Measurements from ENCODE around the gene SH2D3A. TPM values are rescaled to one million over a fixed set of nuclear protein-coding genes. Genes with fewer than 3 reads are reported as not detected.
"Not testable (repeated sequence)": the region's sequence is repeated elsewhere in the genome, so short reads cannot be mapped to it uniquely, and the experiment has no call there.

The SH2D3A gene
- total and polyA plus RNA-seq, 12 donors: 0.11 to 1.7 (median 0.41) TPM; not detected in 2

DNA sequence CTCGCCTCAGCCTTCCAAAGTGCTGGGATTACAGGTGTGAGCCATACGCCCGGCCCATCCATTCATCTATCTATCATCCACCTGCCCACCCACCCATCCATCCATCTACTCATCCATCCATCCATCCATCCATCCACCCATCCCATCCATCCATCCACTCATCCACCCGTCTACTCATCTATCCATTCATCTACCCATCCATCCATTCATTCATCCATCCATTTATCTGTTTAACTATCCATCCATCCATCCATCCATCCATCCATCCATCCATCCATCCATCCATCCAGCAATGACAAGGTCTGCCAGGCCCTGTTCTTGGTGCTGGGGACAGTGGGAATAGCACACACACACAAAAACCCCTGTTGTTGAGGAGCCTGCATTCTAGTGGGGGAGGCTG lies 9.8 kb upstream of the SH2D3A start:
- H3K36me3 ChIP-seq (replicated peaks in 1 of 2): no peaks in the 10 kb centered on the region
- no peaks in the 10 kb centered on the region for H3K27me3 ChIP-seq
- TF ChIP-seq POLR2A (IDR thresholded peaks at IDR 0.05): no peak
- TF ChIP-seq, protein P1, sequence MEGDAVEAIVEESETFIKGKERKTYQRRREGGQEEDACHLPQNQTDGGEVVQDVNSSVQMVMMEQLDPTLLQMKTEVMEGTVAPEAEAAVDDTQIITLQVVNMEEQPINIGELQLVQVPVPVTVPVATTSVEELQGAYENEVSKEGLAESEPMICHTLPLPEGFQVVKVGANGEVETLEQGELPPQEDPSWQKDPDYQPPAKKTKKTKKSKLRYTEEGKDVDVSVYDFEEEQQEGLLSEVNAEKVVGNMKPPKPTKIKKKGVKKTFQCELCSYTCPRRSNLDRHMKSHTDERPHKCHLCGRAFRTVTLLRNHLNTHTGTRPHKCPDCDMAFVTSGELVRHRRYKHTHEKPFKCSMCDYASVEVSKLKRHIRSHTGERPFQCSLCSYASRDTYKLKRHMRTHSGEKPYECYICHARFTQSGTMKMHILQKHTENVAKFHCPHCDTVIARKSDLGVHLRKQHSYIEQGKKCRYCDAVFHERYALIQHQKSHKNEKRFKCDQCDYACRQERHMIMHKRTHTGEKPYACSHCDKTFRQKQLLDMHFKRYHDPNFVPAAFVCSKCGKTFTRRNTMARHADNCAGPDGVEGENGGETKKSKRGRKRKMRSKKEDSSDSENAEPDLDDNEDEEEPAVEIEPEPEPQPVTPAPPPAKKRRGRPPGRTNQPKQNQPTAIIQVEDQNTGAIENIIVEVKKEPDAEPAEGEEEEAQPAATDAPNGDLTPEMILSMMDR (IDR thresholded peaks at IDR 0.05): no peak
- H3K9me3 ChIP-seq (replicated peaks in 1 of 3): no peaks in the 10 kb centered on the region
- no peak for DNase-seq
- no peak overlapping the region for H3K4me3 ChIP-seq
- H3K4me1 ChIP-seq (replicated peaks in 1 of 2): no peaks in the 10 kb centered on the region
- no peak overlapping the region for H3K27ac ChIP-seq
- intact Hi-C loops (cut with DNase I): no loop called here
- WGBS, 4 donors: 77 to 83% (median 80%) methylated on average over 4 of the region's 4 CpGs

DNA sequence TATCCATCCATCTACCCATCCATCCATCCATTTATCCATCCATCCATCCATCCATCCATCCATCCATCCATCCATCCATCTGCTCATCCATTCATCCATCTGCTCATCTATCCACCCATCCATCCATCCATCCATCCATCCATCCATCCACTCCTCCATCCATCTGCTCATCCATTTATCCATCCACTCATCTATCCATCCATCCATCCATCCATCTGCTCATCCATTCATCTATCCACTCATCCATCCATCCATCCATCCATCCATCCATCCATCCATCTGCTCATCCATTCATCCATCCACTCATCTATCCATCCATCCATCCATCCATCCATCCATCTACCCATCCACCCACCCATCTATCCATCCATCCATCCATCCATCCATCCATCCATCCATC lies 8.8 kb upstream of the SH2D3A start:
- H3K4me1 ChIP-seq (replicated peaks in 1 of 2); intact Hi-C loops (cut with DNase I); H3K9me3 ChIP-seq (replicated peaks in 1 of 3); H3K36me3 ChIP-seq (replicated peaks in 1 of 2); H3K4me3 ChIP-seq; H3K27ac ChIP-seq; H3K27me3 ChIP-seq; DNase-seq: not testable (repeated sequence)

DNA sequence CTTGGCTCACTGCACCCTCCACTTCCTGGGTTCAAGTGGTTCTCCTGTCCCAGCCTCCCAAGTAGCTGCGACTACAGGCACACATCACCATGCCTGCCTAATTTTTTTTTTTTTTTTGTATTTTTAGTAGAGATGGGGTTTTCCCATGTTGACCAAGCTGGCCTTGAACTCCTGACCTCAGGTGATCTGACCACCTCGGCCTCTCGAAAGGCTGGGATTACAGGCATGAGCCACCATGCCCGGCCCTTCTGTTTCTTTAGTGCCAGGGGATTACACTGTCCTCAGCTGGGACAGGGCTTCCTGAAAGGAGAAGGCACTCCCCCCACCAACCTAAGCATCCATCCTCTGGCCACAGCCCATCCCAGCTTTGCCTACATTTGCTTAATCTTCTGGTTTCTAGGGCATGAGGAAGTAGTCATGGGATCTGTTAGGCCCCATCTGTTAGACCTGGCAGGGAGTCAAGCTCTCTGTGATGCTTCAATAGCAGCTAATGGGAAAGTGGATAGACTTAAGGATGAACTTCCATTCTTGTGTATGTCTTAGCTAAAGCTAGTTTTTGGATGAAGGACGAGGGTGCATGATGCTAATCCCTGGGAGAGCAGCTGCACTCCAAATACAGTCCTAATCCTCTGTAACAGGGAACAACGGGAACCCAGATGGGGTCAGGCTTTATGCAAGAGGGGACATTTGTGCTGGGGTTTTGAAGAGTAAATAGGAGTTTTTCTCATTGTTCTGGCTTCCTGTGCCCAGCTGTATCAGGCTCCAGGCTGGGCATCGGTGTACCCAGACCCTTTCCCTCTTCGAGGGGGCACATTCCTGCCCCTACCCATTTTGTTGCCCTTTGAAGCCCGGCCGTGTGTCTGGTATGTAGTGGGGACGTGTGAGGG lies 7.8 kb upstream of the SH2D3A start:
- H3K27ac ChIP-seq: no peak overlapping the region
- 65 to 81% (median 75%) methylated on average over 11 of the region's 11 CpGs for WGBS, 4 donors
- H3K4me3 ChIP-seq: no peak overlapping the region
- no peak for TF ChIP-seq POLR2A (IDR thresholded peaks at IDR 0.05)
- TF ChIP-seq, protein P1 (IDR thresholded peaks at IDR 0.05): no peak
- intact Hi-C loops (cut with DNase I): no loop called here
- H3K27me3 ChIP-seq: no peaks in the 10 kb centered on the region
- peak in 2 of 7 donors; percentile 47 for DNase-seq
- H3K36me3 ChIP-seq (replicated peaks in 1 of 2): no peaks in the 10 kb centered on the region
- no peaks in the 10 kb centered on the region for H3K9me3 ChIP-seq (replicated peaks in 1 of 3)
- no peaks in the 10 kb centered on the region for H3K4me1 ChIP-seq (replicated peaks in 1 of 2)

DNA sequence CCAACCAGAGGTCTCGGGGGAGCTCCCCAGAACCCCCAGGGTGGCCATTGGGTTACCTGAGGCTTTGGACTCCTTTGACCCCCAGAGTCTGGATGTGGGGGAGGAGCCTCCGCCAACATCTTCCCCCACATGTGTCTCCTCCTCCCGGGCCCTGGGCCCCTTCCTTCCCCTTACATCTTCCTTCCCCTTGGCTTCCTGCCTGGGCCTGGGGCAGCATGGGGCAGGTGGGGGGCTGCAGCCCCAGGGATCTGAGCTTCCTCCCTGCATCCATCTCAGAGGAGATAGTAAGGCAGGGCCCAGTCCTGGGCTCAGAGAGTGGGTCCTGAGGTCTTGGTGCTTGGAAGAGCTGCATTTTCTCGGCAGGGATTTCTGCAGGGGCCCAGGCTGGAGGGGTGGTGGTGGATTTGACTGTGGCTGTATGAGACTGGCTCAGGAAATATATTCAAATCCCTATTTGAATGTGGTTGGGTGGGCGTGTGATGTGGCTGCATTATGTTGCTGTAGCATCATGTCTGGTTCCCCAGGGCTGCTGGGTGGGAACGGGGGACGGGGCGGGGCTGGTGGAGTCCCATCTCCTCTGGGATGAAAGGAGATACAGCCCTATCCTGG lies 6.2 kb upstream of the SH2D3A start:
- Histone ChIP-seq H3K4me3 (peak overlapping the region in 1 of 4 donors; percentile 47), H3K4me1 (replicated peaks in 1 of 2) (no peaks in the 10 kb centered on the region), H3K27me3 (no peaks in the 10 kb centered on the region), H3K27ac (peak overlapping the region in 1 of 5 donors; percentile 64), H3K36me3 (replicated peaks in 1 of 2) (no peaks in the 10 kb centered on the region), H3K9me3 (replicated peaks in 1 of 3) (no peaks in the 10 kb centered on the region)
- peak in 3 of 7 donors; percentile 25 to 32 (median 32) for DNase-seq
- WGBS, 4 donors: 16 to 59% (median 42%) methylated on average over 3 to 8 of the region's 8 CpGs
- no peak for TF ChIP-seq POLR2A (IDR thresholded peaks at IDR 0.05)
- TF ChIP-seq, protein P1 (IDR thresholded peaks at IDR 0.05): no peak
- intact Hi-C loops (cut with DNase I): no loop called here

Measured in adrenal gland (tissue), 12 donors.